Spleen (tissue), 11 donors: ENCODE data around the gene DEFB114. TPM values are rescaled to one million over a fixed set of nuclear protein-coding genes. Genes with fewer than 3 reads are reported as not detected.
A peak's percentile ranks its signal among the peaks of the same experiment; 100 is the strongest.

ENCODE experiments used
- DNase-seq: peaks from one replicate; pipeline ENCODE4 v3.0.0-alpha.2; 2020
- H3K27ac ChIP-seq, 8 donors: fragments of 200-600 bp; sonication (generic) in 7 of 8; 1 replicate in 4 of 8; 2 replicates in 4 of 8; pipeline versions ENCODE4 v1.5.0 to v1.8.0; 2016 to 2021; ENCODE audit warnings: inconsistent platforms in 4 of 8, mild to moderate bottlenecking in 4 of 8, moderate library complexity in 1 of 8
- H3K27me3 ChIP-seq, 7 donors: fragments of 200-600 bp; sonication (generic) in 6 of 7; replicated peaks in 1 of 7; 1 replicate in 4 of 7; 2 replicates in 3 of 7; pipeline versions ENCODE4 v1.5.0 to v1.8.0; 2016 to 2021; ENCODE audit warnings: inconsistent platforms in 3 of 7, mild to moderate bottlenecking in 1 of 7
- H3K36me3 ChIP-seq, 6 donors: fragments of 200-600 bp; sonication (generic) in 5 of 6; 1 replicate in 4 of 6; 2 replicates in 2 of 6; pipeline versions ENCODE4 v1.5.0 to v1.8.0; 2016 to 2021; ENCODE audit warnings: inconsistent platforms in 2 of 6
- H3K4me1 ChIP-seq, 6 donors: fragments of 200-600 bp; sonication (generic) in 5 of 6; 1 replicate in 3 of 6; 2 replicates in 3 of 6; pipeline versions ENCODE4 v1.5.0 to v1.8.0; 2016 to 2021; ENCODE audit warnings: inconsistent platforms in 3 of 6
- H3K4me3 ChIP-seq, 8 donors: fragments of 200-600 bp; sonication (generic) in 7 of 8; 1 replicate in 4 of 8; 2 replicates in 4 of 8; pipeline versions ENCODE4 v1.5.0 to v1.8.0; 2016 to 2021; ENCODE audit warnings: inconsistent platforms in 4 of 8, mild to moderate bottlenecking in 4 of 8, moderate library complexity in 2 of 8
- H3K9me3 ChIP-seq, 8 donors: fragments of 200-600 bp; sonication (generic) in 7 of 8; 1 replicate in 4 of 8; 2 replicates in 4 of 8; pipeline versions ENCODE4 v1.5.0 to v1.8.0; 2016 to 2021; ENCODE audit warnings: inconsistent platforms in 4 of 8
- POLR2A ChIP-seq, 3 donors: fragments of 450-650 bp; IDR thresholded peaks; one replicate each; pipeline ENCODE4 v1.5.1; 2017; ENCODE audit warnings: antibody characterized with exemption in 3 of 3, mild to moderate bottlenecking in 1 of 3
- POLR2AphosphoS5 ChIP-seq, 3 donors: sonication (generic); formaldehyde crosslinking; IDR thresholded peaks; one replicate each; pipeline ENCODE4 v1.5.1; 2017; ENCODE audit warnings: antibody characterized with exemption in 3 of 3
- WGBS, 5 donors: extraction: QIAGEN DNeasy Blood & Tissue Kit in 3 of 5; methylation state at CpG; one replicate each; pipeline versions ENCODE4 v1.1.5 to v1.1.7; 2013 to 2018; 5-methylcytosine and 5-hydroxymethylcytosine counted together
- intact Hi-C: fragments of 100-400 bp; cut with DNase I; formaldehyde crosslinking; loops from one replicate; pipeline ENCODE4 v1.15.0; 2023; ENCODE audit warnings: low total_unique reads
- polyA plus RNA-seq, 3 donors: library from polyadenylated mRNA; stranded (reverse); fragments of 200-250 nt; gene quantifications; one replicate each; pipeline ENCODE4 v1.2.1, GENCODE V29; 2013
- total RNA-seq, 7 donors: library from RNA; depleted of rRNA in 3 of 7; stranded (reverse); fragments of >200 nt in 3 of 7; fragmentation: NEBNext Ultra II Directional in 4 of 7; extraction: Animal tissue kit (Norgen Biotek cat#: 25700) in 4 of 7; gene quantifications; one replicate each; pipeline versions ENCODE4 v1.1.0 to v1.2.1, GENCODE V29; 2016 to 2021
- TF ChIP-seq, protein P1 (sequence below), 11 experiments: fragments of 200-600 bp in 7 of 11; fragments of 450-650 bp in 4 of 11; sonication (generic) in 4 of 11; IDR thresholded peaks in 8 of 11; conservative IDR thresholded peaks in 3 of 11; 1 replicate in 7 of 11; 2 replicates in 4 of 11; pipeline versions ENCODE4 v1.4.0 to v1.8.0; 2016 to 2021; ENCODE audit warnings: antibody characterized with exemption in 11 of 11, inconsistent platforms in 4 of 11, mild to moderate bottlenecking in 1 of 11
- donor health status: healthy with polysubstance abuse.
- donor health status: DM: no; HTN: no; CAD: no; lungs with moderate emphysema.
- donor health status: DM: no; HTN: no; CAD: no.
- donor health status: Bipolar disorder and iron deficiency.
- donor health status: healthy.
- donor health status: DM: no; HTN: no; CAD: no.
- donor health status: DM: yes; HTN: yes; CAD: no.

The DEFB114 gene
- total and polyA plus RNA-seq, 10 donors, result not detected

DNA sequence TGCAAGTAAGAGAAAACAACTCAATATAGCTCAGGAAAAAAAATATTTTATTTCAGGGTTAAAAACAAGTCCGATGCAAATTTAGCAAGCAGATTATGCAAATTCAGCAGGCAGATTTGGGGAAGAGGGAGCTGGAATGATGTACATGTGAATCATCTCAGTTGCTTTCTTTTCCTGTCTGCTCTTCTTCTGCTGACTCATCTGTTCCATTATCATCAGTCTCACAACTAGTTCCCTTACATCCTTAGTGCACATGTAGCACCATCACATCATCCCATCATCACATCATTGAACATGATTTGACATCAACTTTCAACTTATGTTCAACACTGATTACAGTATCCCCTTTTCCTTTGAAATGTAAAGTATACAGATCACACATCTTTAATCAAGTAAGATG lies 16.9 kb upstream of the DEFB114 start:
- no peaks in the 10 kb centered on the region for H3K36me3 ChIP-seq
- no peak overlapping the region for H3K4me3 ChIP-seq
- H3K27me3 ChIP-seq, result no peaks in the 10 kb centered on the region
- DNase-seq, result no peak
- H3K4me1 ChIP-seq, result no peaks in the 10 kb centered on the region
- H3K9me3 ChIP-seq, result peaks cover 0 to 4% (median 0%) of the 10 kb centered on the region in 8 donors
- WGBS, 5 donors, result 74 to 89% (median 84%) methylated on average over 1 of the region's 1 CpG
- TF ChIP-seq POLR2A (IDR thresholded peaks at IDR 0.05) (no peak), POLR2AphosphoS5 (IDR thresholded peaks at IDR 0.05) (no peak)
- TF ChIP-seq, protein P1, sequence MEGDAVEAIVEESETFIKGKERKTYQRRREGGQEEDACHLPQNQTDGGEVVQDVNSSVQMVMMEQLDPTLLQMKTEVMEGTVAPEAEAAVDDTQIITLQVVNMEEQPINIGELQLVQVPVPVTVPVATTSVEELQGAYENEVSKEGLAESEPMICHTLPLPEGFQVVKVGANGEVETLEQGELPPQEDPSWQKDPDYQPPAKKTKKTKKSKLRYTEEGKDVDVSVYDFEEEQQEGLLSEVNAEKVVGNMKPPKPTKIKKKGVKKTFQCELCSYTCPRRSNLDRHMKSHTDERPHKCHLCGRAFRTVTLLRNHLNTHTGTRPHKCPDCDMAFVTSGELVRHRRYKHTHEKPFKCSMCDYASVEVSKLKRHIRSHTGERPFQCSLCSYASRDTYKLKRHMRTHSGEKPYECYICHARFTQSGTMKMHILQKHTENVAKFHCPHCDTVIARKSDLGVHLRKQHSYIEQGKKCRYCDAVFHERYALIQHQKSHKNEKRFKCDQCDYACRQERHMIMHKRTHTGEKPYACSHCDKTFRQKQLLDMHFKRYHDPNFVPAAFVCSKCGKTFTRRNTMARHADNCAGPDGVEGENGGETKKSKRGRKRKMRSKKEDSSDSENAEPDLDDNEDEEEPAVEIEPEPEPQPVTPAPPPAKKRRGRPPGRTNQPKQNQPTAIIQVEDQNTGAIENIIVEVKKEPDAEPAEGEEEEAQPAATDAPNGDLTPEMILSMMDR (IDR thresholded peaks at IDR 0.05 in 8 of 11, conservative IDR thresholded peaks at IDR 0.05 in 3 of 11), result no peak
- no peak overlapping the region for H3K27ac ChIP-seq
- intact Hi-C loops, result no loop called here

DNA sequence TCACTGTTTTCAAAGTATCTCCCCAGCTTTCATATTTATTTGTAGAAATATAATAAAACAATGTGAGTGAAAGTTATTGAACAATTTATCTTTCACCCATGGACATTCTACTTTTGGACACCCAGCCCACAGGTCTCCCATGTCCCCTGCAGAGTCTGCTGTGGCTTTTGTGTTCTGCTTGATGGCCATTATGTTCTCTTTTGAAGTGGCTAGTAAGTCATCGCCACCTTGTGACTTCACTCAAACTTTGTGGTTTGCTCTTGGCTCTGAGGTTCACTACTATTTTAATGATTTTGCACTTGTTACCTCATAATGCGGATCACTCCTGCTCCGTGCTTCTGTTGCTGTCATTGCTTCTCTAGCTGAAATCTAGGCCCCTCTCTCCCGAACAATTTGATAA lies 15.6 kb upstream of the DEFB114 start:
- peaks cover 0 to 4% (median 0%) of the 10 kb centered on the region in 8 donors for H3K9me3 ChIP-seq
- H3K27ac ChIP-seq, result no peak overlapping the region
- no peak for DNase-seq
- no peak overlapping the region for H3K4me3 ChIP-seq
- H3K27me3 ChIP-seq, result no peaks in the 10 kb centered on the region
- H3K4me1 ChIP-seq, result no peaks in the 10 kb centered on the region
- TF ChIP-seq, protein P1 (IDR thresholded peaks at IDR 0.05 in 8 of 11, conservative IDR thresholded peaks at IDR 0.05 in 3 of 11), result no peak
- TF ChIP-seq POLR2A (IDR thresholded peaks at IDR 0.05) (no peak), POLR2AphosphoS5 (IDR thresholded peaks at IDR 0.05) (no peak)
- intact Hi-C loops, result no loop called here
- no peaks in the 10 kb centered on the region for H3K36me3 ChIP-seq
- 65 to 73% (median 71%) methylated on average over 4 of the region's 4 CpGs for WGBS, 5 donors

DNA sequence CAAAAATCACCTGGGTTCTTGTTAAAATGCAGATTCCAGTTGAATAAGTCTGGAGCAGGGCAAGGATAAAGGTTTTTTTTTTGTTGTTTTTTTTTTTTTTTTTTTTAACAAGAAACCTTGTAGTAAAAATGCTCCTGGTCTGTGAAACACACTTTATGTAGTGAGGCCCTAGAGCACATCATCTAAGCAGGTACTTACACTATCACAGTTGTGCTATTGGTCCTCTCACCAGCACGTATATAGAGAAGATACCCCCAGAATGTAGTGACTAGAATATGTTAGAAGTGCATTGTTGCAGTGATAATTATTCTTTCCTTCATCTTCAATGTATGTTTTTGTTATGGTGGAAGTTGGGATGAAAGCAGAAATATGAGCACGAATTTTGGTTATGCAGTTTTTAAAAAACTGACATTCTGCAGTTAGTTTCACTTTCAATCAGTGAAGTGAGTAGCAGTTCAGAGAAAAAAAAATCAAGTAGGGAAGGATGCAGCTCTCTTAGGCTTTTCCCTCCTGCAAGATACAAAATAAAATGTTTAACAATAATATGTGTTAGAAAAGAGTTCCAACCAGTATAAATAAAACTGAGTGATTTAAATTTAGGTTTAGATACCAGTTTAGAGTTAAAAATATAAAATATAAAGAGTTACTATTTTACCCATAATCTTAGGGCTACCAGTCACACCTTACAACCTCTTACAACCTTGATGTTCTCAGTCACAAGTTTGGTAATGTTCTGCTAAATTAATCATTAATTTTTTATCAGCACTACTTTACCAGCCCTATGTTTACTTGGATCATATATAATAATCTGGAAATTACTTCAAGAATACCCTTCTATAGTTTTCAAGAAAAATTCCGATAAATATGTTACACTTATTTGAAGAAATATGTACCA lies 14.6 kb upstream of the DEFB114 start:
- Histone ChIP-seq H3K27ac (no peak overlapping the region), H3K27me3 (no peaks in the 10 kb centered on the region), H3K36me3 (no peaks in the 10 kb centered on the region), H3K9me3 (peaks cover 0 to 4% (median 0%) of the 10 kb centered on the region in 8 donors), H3K4me1 (no peaks in the 10 kb centered on the region), H3K4me3 (peak overlapping the region in 1 of 8 donors; percentile 38)
- TF ChIP-seq, protein P1 (IDR thresholded peaks at IDR 0.05 in 8 of 11, conservative IDR thresholded peaks at IDR 0.05 in 3 of 11), result no peak
- no peak for TF ChIP-seq POLR2A (IDR thresholded peaks at IDR 0.05)
- DNase-seq, result no peak
- WGBS, 5 donors, result 21 to 44% (median 37%) methylated on average over 3 of the region's 3 CpGs
- intact Hi-C loops, result no loop called here

DNA sequence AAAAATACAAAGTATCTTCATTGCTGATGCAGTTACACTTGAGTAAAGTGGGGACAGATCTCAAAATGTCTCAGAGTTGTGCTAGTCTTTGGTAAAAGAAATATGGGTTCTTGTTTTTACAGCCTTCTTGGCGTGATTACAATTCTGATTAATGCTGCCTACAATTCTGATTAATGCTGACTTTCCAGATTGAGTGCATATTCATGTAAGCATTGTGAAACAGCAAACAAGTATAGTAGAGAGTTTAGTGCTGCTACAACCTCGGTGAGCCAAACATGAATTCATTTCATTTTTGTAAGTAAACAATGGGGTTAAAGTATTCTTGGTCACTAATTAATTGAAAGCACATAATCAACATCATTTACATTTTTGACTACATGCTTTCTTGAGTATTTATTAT lies 5.6 kb upstream of the DEFB114 start, which contains the start of gene DEFB113:
Gene DEFB113, minus strand, starts transcription at position 21 of the 400 bp plus-strand sequence. Its CDS starts 0 bp downstream, at position 21.
- H3K27ac ChIP-seq, result no peak within 1 kb of the TSS
- H3K9me3 ChIP-seq, result no peaks in the 10 kb centered on the region
- 49 to 69% (median 67%) methylated on average over 2 of the region's 2 CpGs for WGBS, 5 donors
- H3K4me1 ChIP-seq, result no peaks in the 10 kb centered on the region
- intact Hi-C loops, result no loop called here
- H3K4me3 ChIP-seq, result no peak within 1 kb of the TSS
- no peak for TF ChIP-seq POLR2A (IDR thresholded peaks at IDR 0.05)
- TF ChIP-seq, protein P1 (IDR thresholded peaks at IDR 0.05 in 8 of 11, conservative IDR thresholded peaks at IDR 0.05 in 3 of 11), result no peak
- no peak for TF ChIP-seq POLR2AphosphoS5 (IDR thresholded peaks at IDR 0.05)
- no peaks in the 10 kb centered on the region for H3K27me3 ChIP-seq
- no peaks in the 10 kb centered on the region for H3K36me3 ChIP-seq
- no peak for DNase-seq
